ENCODE measurements around the gene SIGLEC11. TPM values are rescaled to one million over a fixed set of nuclear protein-coding genes. Genes with fewer than 3 reads are reported as not detected.

The SIGLEC11 gene
- polyA plus RNA-seq, 1 of the 3 experiments (the other 2 are of a cell fraction), result not detected

DNA sequence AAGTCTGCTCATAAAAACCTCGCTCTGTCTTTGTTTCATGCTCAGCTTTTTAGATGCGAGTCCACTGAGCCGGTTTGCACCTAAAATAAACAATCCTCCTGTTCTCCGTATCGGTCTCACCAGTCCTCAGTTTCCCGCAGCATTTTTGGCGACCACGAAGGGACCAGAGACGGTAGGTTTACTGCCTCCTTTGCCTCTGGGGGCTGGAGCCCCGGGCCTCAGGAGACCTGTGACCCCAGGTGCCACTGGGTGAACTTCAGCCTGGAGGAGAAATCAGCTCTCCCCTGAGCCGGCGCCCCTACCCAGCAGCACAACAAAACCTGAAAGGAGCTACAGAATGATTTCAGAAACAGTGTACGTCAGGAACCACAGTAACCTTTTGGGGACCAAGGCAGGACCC, 8.1 kb downstream of the SIGLEC11 start (continued):
- TF ChIP-seq PBX3 (IDR thresholded peaks at IDR 0.05) (no peak), EZH2phosphoT487 (IDR thresholded peaks at IDR 0.05; ENCODE audit: borderline replicate concordance, low read depth) (no peak), RFX5 (IDR thresholded peaks at IDR 0.05; ENCODE audit: low read length) (no peak), TEAD4 (IDR thresholded peaks at IDR 0.05; ENCODE audit: borderline replicate concordance, insufficient read depth) (no peak), NFIC (IDR thresholded peaks at IDR 0.05; ENCODE audit: borderline replicate concordance) (no peak), ELF1 (IDR thresholded peaks at IDR 0.05) (no peak), RXRA (IDR thresholded peaks at IDR 0.05; ENCODE audit: borderline replicate concordance, low read depth) (no peak), TAF1 (IDR thresholded peaks at IDR 0.05; ENCODE audit: borderline replicate concordance, low read depth, low read length) (no peak), GATA2 (CRISPR knock-in tag; IDR thresholded peaks at IDR 0.05) (no peak), FOXJ3 (CRISPR knock-in tag; IDR thresholded peaks at IDR 0.05) (no peak), TCF12 (IDR thresholded peaks at IDR 0.05) (no peak)
- TF ChIP-seq, protein P1, sequence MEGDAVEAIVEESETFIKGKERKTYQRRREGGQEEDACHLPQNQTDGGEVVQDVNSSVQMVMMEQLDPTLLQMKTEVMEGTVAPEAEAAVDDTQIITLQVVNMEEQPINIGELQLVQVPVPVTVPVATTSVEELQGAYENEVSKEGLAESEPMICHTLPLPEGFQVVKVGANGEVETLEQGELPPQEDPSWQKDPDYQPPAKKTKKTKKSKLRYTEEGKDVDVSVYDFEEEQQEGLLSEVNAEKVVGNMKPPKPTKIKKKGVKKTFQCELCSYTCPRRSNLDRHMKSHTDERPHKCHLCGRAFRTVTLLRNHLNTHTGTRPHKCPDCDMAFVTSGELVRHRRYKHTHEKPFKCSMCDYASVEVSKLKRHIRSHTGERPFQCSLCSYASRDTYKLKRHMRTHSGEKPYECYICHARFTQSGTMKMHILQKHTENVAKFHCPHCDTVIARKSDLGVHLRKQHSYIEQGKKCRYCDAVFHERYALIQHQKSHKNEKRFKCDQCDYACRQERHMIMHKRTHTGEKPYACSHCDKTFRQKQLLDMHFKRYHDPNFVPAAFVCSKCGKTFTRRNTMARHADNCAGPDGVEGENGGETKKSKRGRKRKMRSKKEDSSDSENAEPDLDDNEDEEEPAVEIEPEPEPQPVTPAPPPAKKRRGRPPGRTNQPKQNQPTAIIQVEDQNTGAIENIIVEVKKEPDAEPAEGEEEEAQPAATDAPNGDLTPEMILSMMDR (IDR thresholded peaks at IDR 0.05), result no peak

GRCh38 chr19:49952479-49952836, 8.5 kb downstream of the SIGLEC11 start:
- CTCF ChIA-PET, result interaction anchor here (1.2 to 3.5 kb wide), 2 partner anchors 14 to 30 kb away, joined by 4 to 13 read pairs; no protein-coding TSS in a partner anchor
- no peak overlapping the region for H3K4me3 ChIP-seq (ENCODE audit: low read depth in 2 of 2, low read length in 1 of 2)
- H3K9ac ChIP-seq, result no peak overlapping the region
- H3K79me2 ChIP-seq (ENCODE audit: insufficient read depth), result no peaks in the 10 kb centered on the region
- H3K36me3 ChIP-seq (replicated peaks in 1 of 2; ENCODE audit: control insufficient read depth in 1 of 2, insufficient read depth in 2 of 2, low read length in 1 of 2), result no peaks in the 10 kb centered on the region
- no peaks in the 10 kb centered on the region for H3K9me2 ChIP-seq
- H3K27me3 ChIP-seq (ENCODE audit: insufficient read depth), result peaks cover 69% of the 10 kb centered on the region
- no peak for DNase-seq
- POLR2A ChIA-PET, result no interaction called here
- no peaks in the 10 kb centered on the region for H4K20me1 ChIP-seq (ENCODE audit: insufficient read depth)
- H3K9me3 ChIP-seq, result no peaks in the 10 kb centered on the region
- H2AFZ ChIP-seq (ENCODE audit: low read depth), result no peak overlapping the region
- no peak overlapping the region for H3K27ac ChIP-seq (ENCODE audit: low read depth in 2 of 2, low read length in 1 of 2)
- H3K4me1 ChIP-seq (ENCODE audit: control insufficient read depth in 1 of 2, insufficient read depth in 2 of 2, low read depth in 1 of 2, low read length in 1 of 2), result no peaks in the 10 kb centered on the region
- no peak for TF ChIP-seq GATA2 (CRISPR knock-in tag; IDR thresholded peaks at IDR 0.05)
- TF ChIP-seq, protein P1 (IDR thresholded peaks at IDR 0.05), result no peak
- TF ChIP-seq POLR2AphosphoS5 (IDR thresholded peaks at IDR 0.05; ENCODE audit: low read depth, low read length), result no peak
- TF ChIP-seq YY1 (IDR thresholded peaks at IDR 0.05; ENCODE audit: low read depth), result no peak
- no peak for TF ChIP-seq TCF12 (IDR thresholded peaks at IDR 0.05)
- TF ChIP-seq, protein P2, sequence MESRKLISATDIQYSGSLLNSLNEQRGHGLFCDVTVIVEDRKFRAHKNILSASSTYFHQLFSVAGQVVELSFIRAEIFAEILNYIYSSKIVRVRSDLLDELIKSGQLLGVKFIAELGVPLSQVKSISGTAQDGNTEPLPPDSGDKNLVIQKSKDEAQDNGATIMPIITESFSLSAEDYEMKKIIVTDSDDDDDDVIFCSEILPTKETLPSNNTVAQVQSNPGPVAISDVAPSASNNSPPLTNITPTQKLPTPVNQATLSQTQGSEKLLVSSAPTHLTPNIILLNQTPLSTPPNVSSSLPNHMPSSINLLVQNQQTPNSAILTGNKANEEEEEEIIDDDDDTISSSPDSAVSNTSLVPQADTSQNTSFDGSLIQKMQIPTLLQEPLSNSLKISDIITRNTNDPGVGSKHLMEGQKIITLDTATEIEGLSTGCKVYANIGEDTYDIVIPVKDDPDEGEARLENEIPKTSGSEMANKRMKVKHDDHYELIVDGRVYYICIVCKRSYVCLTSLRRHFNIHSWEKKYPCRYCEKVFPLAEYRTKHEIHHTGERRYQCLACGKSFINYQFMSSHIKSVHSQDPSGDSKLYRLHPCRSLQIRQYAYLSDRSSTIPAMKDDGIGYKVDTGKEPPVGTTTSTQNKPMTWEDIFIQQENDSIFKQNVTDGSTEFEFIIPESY (IDR thresholded peaks at IDR 0.05; ENCODE audit: borderline replicate concordance, low read depth), result no peak
- TF ChIP-seq FOXJ3 (CRISPR knock-in tag; IDR thresholded peaks at IDR 0.05), result no peak
- no peak for TF ChIP-seq FOXM1 (IDR thresholded peaks at IDR 0.05; ENCODE audit: low read depth)
- no peak for TF ChIP-seq MAX (IDR thresholded peaks at IDR 0.05; ENCODE audit: low read depth)
- no peak for TF ChIP-seq USF2 (IDR thresholded peaks at IDR 0.05; ENCODE audit: borderline replicate concordance, low read depth, low read length)
- no peak for TF ChIP-seq GABPA (IDR thresholded peaks at IDR 0.05; ENCODE audit: low read depth)
- TF ChIP-seq NRF1 (IDR thresholded peaks at IDR 0.05; ENCODE audit: low read depth, low read length), result no peak
- no peak overlapping the region for H3K4me2 ChIP-seq
- H3F3A ChIP-seq (replicated peaks; ENCODE audit: insufficient read depth), result no peaks in the 10 kb centered on the region

All from SK-N-SH (cell line).